ENCODE measurements around the gene TDRKH. TPM values are rescaled to one million over a fixed set of nuclear protein-coding genes. Genes with fewer than 3 reads are reported as not detected.

TDRKH gene
- total RNA-seq, 1 donor from 2014 or later, result 15.6 TPM

DNA sequence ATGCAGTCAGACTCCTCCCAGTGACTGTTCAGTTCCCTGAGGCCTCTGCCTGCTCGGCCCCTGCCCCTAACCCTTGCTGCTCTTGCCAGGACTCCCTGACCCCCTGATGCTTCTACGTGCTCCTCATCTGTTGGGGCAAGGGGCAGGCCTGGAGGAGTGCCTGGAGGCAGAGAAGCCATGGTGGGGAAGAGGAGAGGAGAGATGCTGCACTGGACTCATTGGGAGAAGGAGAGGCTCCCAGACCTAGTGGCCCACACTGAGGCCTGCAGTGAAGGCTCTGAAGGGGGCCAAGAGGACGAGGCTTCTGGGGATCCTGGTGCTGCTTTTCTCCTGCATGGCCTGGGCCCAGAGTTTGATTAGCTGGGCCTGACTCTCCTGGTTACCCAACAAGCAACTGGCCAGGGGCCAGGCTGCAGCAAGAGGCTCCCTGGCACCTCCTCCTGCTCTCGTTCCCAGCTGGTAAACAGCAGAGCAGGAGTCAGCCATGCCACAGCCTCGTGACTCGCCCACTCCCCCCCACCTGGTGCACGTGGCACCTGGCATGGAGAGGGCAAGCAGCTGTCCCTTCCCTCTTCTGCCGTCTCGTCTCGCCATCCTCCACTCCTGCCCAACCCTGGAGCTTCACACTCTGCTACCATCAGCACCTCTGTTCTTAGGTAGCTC lies 42.1 kb upstream of the TDRKH start:
- no peaks in the 10 kb centered on the region for H3K36me3 Mint-ChIP-seq (ENCODE audit: low read depth)
- H3K4me3 Mint-ChIP-seq, result no peak overlapping the region
- DNase-seq (no peak), ATAC-seq (ENCODE audit: low read depth) (no peak)
- intact Hi-C loops (cut with micrococcal nuclease), result loop anchor here (10.0 kb wide), 1 partner anchor 158 kb away; no protein-coding TSS in a partner anchor
- peaks cover 17% of the 10 kb centered on the region for H3K4me1 Mint-ChIP-seq
- no peak overlapping the region for H3K27ac Mint-ChIP-seq
- ChIA-PET POLR2A (no interaction called here), CTCF (no interaction called here)
- peaks cover 13% of the 10 kb centered on the region for H3K27me3 Mint-ChIP-seq
- H3K9me3 Mint-ChIP-seq, result no peaks in the 10 kb centered on the region
- TF ChIP-seq CTCF (IDR thresholded peaks at IDR 0.05), result no peak

DNA sequence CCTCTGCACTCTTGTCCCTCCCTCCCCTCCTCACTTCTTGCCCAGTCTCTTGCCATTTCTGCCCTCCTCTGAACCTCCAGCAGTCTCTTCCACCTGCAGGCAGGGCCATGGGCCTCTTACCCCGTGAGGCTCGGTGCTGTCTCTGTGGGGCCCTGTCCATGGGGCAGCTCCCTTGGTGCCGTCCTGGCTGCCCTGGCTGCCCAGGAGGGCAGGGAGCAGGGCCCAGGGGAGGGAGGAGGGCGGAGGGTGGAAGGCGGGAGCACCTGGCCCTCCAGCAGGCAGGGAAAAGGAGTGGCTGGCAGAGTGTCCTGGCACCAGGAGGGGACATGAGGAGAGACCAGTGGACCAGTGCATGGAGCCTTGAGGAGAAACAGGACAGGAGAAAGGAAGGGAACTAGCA lies 41.3 kb upstream of the TDRKH start, which contains the start of gene RORC:
RORC (minus strand) TSS at position 198 of the 400 bp plus-strand sequence; CDS start at position 160, 38 bp downstream.
- no peak for ATAC-seq (ENCODE audit: low read depth)
- H3K9me3 Mint-ChIP-seq, result no peaks in the 10 kb centered on the region
- POLR2A ChIA-PET, result no interaction called here
- DNase-seq, result no peak
- peaks cover 9% of the 10 kb centered on the region for H3K4me1 Mint-ChIP-seq
- no peak within 1 kb of the TSS for H3K4me3 Mint-ChIP-seq
- intact Hi-C loops (cut with micrococcal nuclease), result loop anchor here (10.0 kb wide), 1 partner anchor 157 kb away; no protein-coding TSS in a partner anchor
- TF ChIP-seq CTCF (IDR thresholded peaks at IDR 0.05), result no peak
- peaks cover 13% of the 10 kb centered on the region for H3K27me3 Mint-ChIP-seq
- H3K27ac Mint-ChIP-seq, result no peak within 1 kb of the TSS
- H3K36me3 Mint-ChIP-seq (ENCODE audit: low read depth), result no peaks in the 10 kb centered on the region
- CTCF ChIA-PET, result no interaction called here

DNA sequence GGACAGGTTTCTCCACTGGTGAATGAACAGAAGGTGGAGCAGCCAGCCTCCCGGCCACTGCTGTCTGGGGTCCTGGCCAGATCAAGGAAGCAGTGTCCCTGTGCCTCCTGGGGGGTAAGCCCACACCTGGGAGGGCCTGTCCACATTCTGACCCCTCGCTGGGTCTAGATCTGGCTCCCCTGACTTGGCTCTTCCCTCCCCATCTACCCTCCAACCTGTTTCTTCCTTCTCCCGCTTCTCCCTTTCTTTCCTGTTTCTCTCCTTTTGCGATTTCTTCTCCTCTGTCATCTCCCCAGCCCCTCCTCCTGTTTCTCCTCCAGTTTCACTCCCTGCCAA lies 40.9 kb upstream of the TDRKH start:
- ChIA-PET POLR2A (no interaction called here), CTCF (no interaction called here)
- no peaks in the 10 kb centered on the region for H3K36me3 Mint-ChIP-seq (ENCODE audit: low read depth)
- DNase-seq (no peak), ATAC-seq (ENCODE audit: low read depth) (no peak)
- intact Hi-C loops (cut with micrococcal nuclease), result loop anchor here (10.0 kb wide), 1 partner anchor 156 kb away; no protein-coding TSS in a partner anchor
- H3K4me3 Mint-ChIP-seq, result no peak overlapping the region
- H3K27me3 Mint-ChIP-seq, result peaks cover 16% of the 10 kb centered on the region
- H3K4me1 Mint-ChIP-seq, result peaks cover 8% of the 10 kb centered on the region
- no peak overlapping the region for H3K27ac Mint-ChIP-seq
- TF ChIP-seq CTCF (IDR thresholded peaks at IDR 0.05), result no peak
- no peaks in the 10 kb centered on the region for H3K9me3 Mint-ChIP-seq

GRCh38 chr1:151830055-151830454 lies 39.8 kb upstream of the TDRKH start:
- Mint-ChIP-seq H3K27me3 (peaks cover 20% of the 10 kb centered on the region), H3K27ac (no peak overlapping the region), H3K9me3 (no peaks in the 10 kb centered on the region), H3K4me1 (peaks cover 8% of the 10 kb centered on the region), H3K36me3 (ENCODE audit: low read depth) (no peaks in the 10 kb centered on the region), H3K4me3 (no peak overlapping the region)
- DNase-seq (no peak), ATAC-seq (ENCODE audit: low read depth) (no peak)
- ChIA-PET CTCF (interaction anchor here (0.8 kb wide), 1 partner anchor 14 kb away, joined by 3 read pairs; no protein-coding TSS in a partner anchor), POLR2A (no interaction called here)
- TF ChIP-seq CTCF (IDR thresholded peaks at IDR 0.05), result no peak
- intact Hi-C loops (cut with micrococcal nuclease), result loop anchor here (10.0 kb wide), 1 partner anchor 155 kb away; no protein-coding TSS in a partner anchor

- no peak for TF ChIP-seq CTCF (IDR thresholded peaks at IDR 0.05)
- H3K27ac Mint-ChIP-seq, result no peak overlapping the region
- intact Hi-C loops (cut with micrococcal nuclease), result loop anchor here (10.0 kb wide), 1 partner anchor 155 kb away; no protein-coding TSS in a partner anchor
- CTCF ChIA-PET, result no interaction called here
- peaks cover 8% of the 10 kb centered on the region for H3K4me1 Mint-ChIP-seq
- no peak overlapping the region for H3K4me3 Mint-ChIP-seq
- peaks cover 20% of the 10 kb centered on the region for H3K27me3 Mint-ChIP-seq
- H3K9me3 Mint-ChIP-seq, result no peaks in the 10 kb centered on the region
- ATAC-seq (ENCODE audit: low read depth) (no peak), DNase-seq (no peak)
- POLR2A ChIA-PET, result no interaction called here
- no peaks in the 10 kb centered on the region for H3K36me3 Mint-ChIP-seq (ENCODE audit: low read depth)
Measured at GRCh38 chr1:151829352-151830046, 39.2 kb upstream of the TDRKH start.

All from activated B cell treated with CpG ODN at 0.5 μM for 24 hours (primary cell).